ENCODE measurements around the gene UPF1. TPM values are rescaled to one million over a fixed set of nuclear protein-coding genes. Genes with fewer than 3 reads are reported as not detected.

UPF1 gene
- polyA plus RNA-seq, 2 of the 4 experiments (the other 2 are of a cell fraction), result 19.2 to 28.6 TPM

DNA sequence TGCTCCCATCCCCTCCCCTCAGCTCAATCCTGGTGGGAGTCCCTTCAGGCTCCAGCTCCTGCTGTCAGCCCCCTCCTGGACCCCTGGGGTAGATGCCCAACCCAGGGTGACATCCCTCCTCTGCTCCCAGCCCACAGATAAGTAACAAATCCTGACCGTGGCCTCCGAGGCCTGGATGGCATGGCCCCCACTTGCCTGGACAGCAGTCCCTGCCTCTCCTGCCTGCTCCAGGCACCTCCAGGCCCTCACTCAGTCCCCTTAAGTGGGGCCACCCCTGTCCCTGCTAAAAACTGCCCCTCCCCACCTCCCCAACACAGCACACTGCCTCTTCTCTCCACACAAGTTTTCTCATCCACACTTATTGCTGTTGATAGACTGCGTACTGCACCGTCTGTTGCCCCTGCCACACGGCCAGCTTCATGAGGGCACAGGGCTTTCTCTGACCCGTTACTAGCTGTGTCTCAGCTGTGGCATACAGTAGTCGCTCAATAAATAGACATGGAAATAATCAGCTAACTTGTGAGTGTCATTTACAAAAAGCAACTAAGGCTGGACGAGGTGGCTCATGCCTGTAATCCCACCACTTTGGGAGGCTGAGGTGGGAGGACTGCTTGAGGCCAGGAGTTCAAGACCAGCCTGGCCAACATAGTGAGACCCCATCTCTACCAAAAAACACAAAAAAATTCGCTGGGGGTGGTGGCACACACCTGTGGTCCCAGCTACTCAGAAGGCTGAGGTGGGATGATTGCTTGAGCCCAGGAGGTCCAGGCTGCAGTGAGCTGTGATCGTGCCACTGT, 58.4 kb downstream of the UPF1 start:
- no peak overlapping the region for H3K27ac ChIP-seq
- FAIRE-seq, result no peak
- no peak for ATAC-seq
- ChIA-PET CTCF (interaction anchor here (1.2 to 1.4 kb wide), 2 partner anchors 10 to 24 kb away, joined by 3 read pairs; no protein-coding TSS in a partner anchor), POLR2A (no interaction called here)
- 66% methylated on average over 10 of the region's 10 CpGs for WGBS (ENCODE audit: missing lambda C conversion rate)
- peaks cover 7% of the 10 kb centered on the region; the same call in 2 of the 3 replicates for H3K4me1 ChIP-seq
- DNase-seq (ENCODE audit: low read depth in 1 of 2, low spot score in 1 of 2), result no peak
- no peaks in the 10 kb centered on the region for H3K9me3 ChIP-seq
- no peak for TF ChIP-seq JUNB (IDR thresholded peaks at IDR 0.05)
- no peak for TF ChIP-seq RAD21 (conservative IDR thresholded peaks at IDR 0.05 in 1 of 2, IDR thresholded peaks at IDR 0.05 in 1 of 2)
- no peak for TF ChIP-seq FOXS1 (CRISPR knock-in tag; IDR thresholded peaks at IDR 0.05)
- no peak for TF ChIP-seq JUN (IDR thresholded peaks at IDR 0.05)
- TF ChIP-seq HMGXB4 (CRISPR knock-in tag; IDR thresholded peaks at IDR 0.05; ENCODE audit: borderline replicate concordance), result no peak
- no peak for TF ChIP-seq KDM1A (IDR thresholded peaks at IDR 0.05; ENCODE audit: low read depth)
- TF ChIP-seq HOXB13 (CRISPR knock-in tag; IDR thresholded peaks at IDR 0.05; ENCODE audit: low read depth), result no peak
- TF ChIP-seq HEYL (CRISPR knock-in tag; IDR thresholded peaks at IDR 0.05), result no peak
- no peak for TF ChIP-seq TFCP2L1 (CRISPR knock-in tag; IDR thresholded peaks at IDR 0.05)
- no peak for TF ChIP-seq E2F6 (IDR thresholded peaks at IDR 0.05; ENCODE audit: borderline replicate concordance, low read depth)
- no peak for TF ChIP-seq CBX8 (IDR thresholded peaks at IDR 0.05)
- TF ChIP-seq EHMT2 (IDR thresholded peaks at IDR 0.05; ENCODE audit: low read depth), result no peak
- TF ChIP-seq ZNF302 (CRISPR knock-in tag; IDR thresholded peaks at IDR 0.05), result no peak
- no peak for TF ChIP-seq ZSCAN20 (CRISPR knock-in tag; IDR thresholded peaks at IDR 0.05)
- TF ChIP-seq NPAS2 (CRISPR knock-in tag; IDR thresholded peaks at IDR 0.05; ENCODE audit: borderline replicate concordance), result no peak
- TF ChIP-seq FOSL2 (IDR thresholded peaks at IDR 0.05), result no peak
- no peak for TF ChIP-seq FOSL2 (CRISPR knock-in tag; IDR thresholded peaks at IDR 0.05)
- H3K4me2 ChIP-seq, result no peak overlapping the region
- H3K4me3 ChIP-seq, result no peak overlapping the region

DNA sequence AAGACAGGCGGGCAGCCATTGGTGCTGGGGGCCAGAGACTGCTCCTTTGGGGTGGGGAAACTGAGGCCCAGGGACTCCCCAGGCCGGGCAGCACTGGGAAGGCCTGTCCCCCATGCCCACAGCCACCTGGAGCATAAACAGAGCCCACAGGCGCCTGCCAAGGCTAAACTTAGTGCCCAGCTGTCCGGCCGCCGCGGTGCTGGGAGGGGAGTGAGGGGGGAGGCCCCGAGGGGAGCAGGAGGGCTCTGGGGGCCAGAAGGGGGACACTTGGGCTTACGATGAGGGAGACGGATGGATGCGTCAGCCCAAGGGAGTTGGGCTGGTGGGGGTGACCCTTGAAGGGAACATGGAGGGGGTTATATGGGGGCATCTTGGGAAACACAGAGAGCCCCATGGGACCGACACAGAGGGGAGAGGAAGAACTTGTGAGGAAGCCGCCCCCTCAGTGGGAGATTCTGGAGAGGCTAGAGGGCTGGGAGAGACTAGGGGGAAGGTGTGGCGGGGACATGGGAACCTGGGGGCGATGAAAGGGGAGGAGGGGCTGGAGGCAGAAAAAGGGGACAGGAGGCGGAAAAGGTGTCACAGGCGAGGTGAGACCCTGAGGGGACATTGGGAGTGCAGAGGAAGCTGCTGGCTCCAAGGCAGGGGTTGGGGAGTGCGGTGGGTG, 62.0 kb downstream of the UPF1 start:
- ChIA-PET CTCF (interaction anchor here (1.0 to 4.1 kb wide), 8 partner anchors 8 to 119 kb away, joined by 3 to 46 read pairs (median 4); no protein-coding TSS in a partner anchor), POLR2A (no interaction called here)
- Histone ChIP-seq H3K4me1 (peaks cover 11% of the 10 kb centered on the region; the same call in 2 of the 3 replicates), H3K27ac (no peak overlapping the region), H3K9me3 (no peaks in the 10 kb centered on the region), H3K4me2 (no peak overlapping the region), H3K4me3 (no peak overlapping the region)
- ATAC-seq, result no peak
- no peak for DNase-seq (ENCODE audit: low read depth in 1 of 2, low spot score in 1 of 2)
- FAIRE-seq, result no peak
- TF ChIP-seq POLR2AphosphoS2 (conservative IDR thresholded peaks at IDR 0.05; ENCODE audit: low read length) (no peak), TP53 (CRISPR knock-in tag; IDR thresholded peaks at IDR 0.05) (no peak), POLR2A (IDR thresholded peaks at IDR 0.05; ENCODE audit: low read length) (no peak), SMC3 (IDR thresholded peaks at IDR 0.05) (no peak), CTCF (IDR thresholded peaks at IDR 0.05) (no peak), TFCP2L1 (CRISPR knock-in tag; IDR thresholded peaks at IDR 0.05) (no peak), MYC (IDR thresholded peaks at IDR 0.05; ENCODE audit: borderline replicate concordance, low read length) (no peak), EHMT2 (IDR thresholded peaks at IDR 0.05; ENCODE audit: low read depth) (no peak), FOSL2 (IDR thresholded peaks at IDR 0.05) (no peak), FOSL2 (CRISPR knock-in tag; IDR thresholded peaks at IDR 0.05) (no peak), PHF8 (IDR thresholded peaks at IDR 0.05; ENCODE audit: borderline replicate concordance, low read depth) (no peak), JUNB (IDR thresholded peaks at IDR 0.05) (no peak), EP300 (IDR thresholded peaks at IDR 0.05) (no peak), RCOR1 (IDR thresholded peaks at IDR 0.05; ENCODE audit: low read depth, low read length) (no peak), HDAC2 (IDR thresholded peaks at IDR 0.05) (no peak)
- WGBS (ENCODE audit: missing lambda C conversion rate), result 73% methylated on average over 6 of the region's 18 CpGs

All from A549 (cell line).